OCI-LY1 (cell line): ENCODE results near the gene SP8.

Source experiments
- H2AFZ ChIP-seq: fragments of 200-600 bp; sonication (generic), shearing (Covaris generic); 2 replicates; pipeline ENCODE4 v1.6.0; 2014; ENCODE audit warnings: antibody characterized with exemption, mild to moderate bottlenecking, low read length
- H3F3A ChIP-seq: fragments of 200-600 bp; sonication (generic), shearing (Covaris generic); 2 replicates; pipeline ENCODE4 v1.6.0; 2014; ENCODE audit warnings: mild to moderate bottlenecking, antibody characterized with exemption, low read length, moderate library complexity; ENCODE audit not compliant: insufficient read depth
- H3K27ac ChIP-seq: fragments of 200-600 bp; sonication (generic); 2 replicates; pipeline ENCODE4 v1.5.1; 2014; ENCODE audit warnings: low read length, mixed run types, mild to moderate bottlenecking, low read depth; ENCODE audit not compliant: poor library complexity, severe bottlenecking
- H3K27me3 ChIP-seq: fragments of 200-600 bp; sonication (generic); 2 replicates; pipeline ENCODE4 v1.6.0; 2014; ENCODE audit warnings: antibody characterized with exemption, mild to moderate bottlenecking, low read length, moderate library complexity; ENCODE audit not compliant: insufficient read depth
- H3K36me3 ChIP-seq: fragments of 200-600 bp; sonication (generic); 2 replicates; pipeline ENCODE4 v1.6.1; 2014; ENCODE audit warnings: mild to moderate bottlenecking, antibody characterized with exemption, low read length, moderate library complexity, mixed read lengths; ENCODE audit not compliant: insufficient read depth
- H3K4me1 ChIP-seq: fragments of 200-600 bp; sonication (generic); 2 replicates; pipeline ENCODE4 v1.5.1; 2014; ENCODE audit warnings: mild to moderate bottlenecking, low read length, moderate library complexity; ENCODE audit not compliant: insufficient read depth, severe bottlenecking
- H3K4me2 ChIP-seq: fragments of 200-600 bp; sonication (generic), shearing (Covaris generic); 2 replicates; pipeline ENCODE4 v1.6.1; 2014; ENCODE audit warnings: low read length
- H3K4me3 ChIP-seq: fragments of 200-600 bp; sonication (generic); 2 replicates; pipeline ENCODE4 v1.5.1; 2014; ENCODE audit warnings: low read length, low read depth, mild to moderate bottlenecking, mixed read lengths; ENCODE audit not compliant: poor library complexity, severe bottlenecking
- H3K79me2 ChIP-seq: fragments of 200-600 bp; shearing (Covaris generic); 2 replicates; pipeline ENCODE4 v1.6.1; 2016; ENCODE audit warnings: mixed run types, low read length, mixed read lengths; ENCODE audit not compliant: insufficient read depth
- H3K9ac ChIP-seq: fragments of 200-600 bp; sonication (generic), shearing (Covaris generic); 2 replicates; pipeline ENCODE4 v1.6.1; 2014; ENCODE audit warnings: mild to moderate bottlenecking, low read length, mixed read lengths
- H3K9me2 ChIP-seq: fragments of 200-600 bp; sonication (generic), shearing (Covaris generic); 2 replicates; pipeline ENCODE4 v1.6.1; 2014; ENCODE audit warnings: low read depth, mild to moderate bottlenecking, low read length, mixed read lengths
- H3K9me3 ChIP-seq: fragments of 200-600 bp; shearing (Covaris generic); 2 replicates; pipeline ENCODE4 v1.6.1; 2014; ENCODE audit warnings: low read length, mixed read lengths
- H4K20me1 ChIP-seq: fragments of 200-600 bp; sonication (generic), shearing (Covaris generic); 2 replicates; pipeline ENCODE4 v1.6.0; 2016; ENCODE audit warnings: mild to moderate bottlenecking, low read length; ENCODE audit not compliant: insufficient read depth
- EZH2 ChIP-seq: fragments of 200-600 bp; sonication (generic), shearing (Covaris generic); IDR thresholded peaks from 2 replicates; pipeline ENCODE4 v1.8.0; 2017; ENCODE audit warnings: borderline replicate concordance, mixed run types, mild to moderate bottlenecking, antibody characterized with exemption, low read length, moderate library complexity, mixed read lengths
- TF ChIP-seq, protein P1 (sequence below): fragments of 200-600 bp; sonication (generic), shearing (Covaris generic); IDR thresholded peaks from 2 replicates; pipeline ENCODE4 v1.5.1; 2017; ENCODE audit warnings: mild to moderate bottlenecking, antibody characterized with exemption, low read length, moderate library complexity, mixed read lengths

The SP8 gene

DNA sequence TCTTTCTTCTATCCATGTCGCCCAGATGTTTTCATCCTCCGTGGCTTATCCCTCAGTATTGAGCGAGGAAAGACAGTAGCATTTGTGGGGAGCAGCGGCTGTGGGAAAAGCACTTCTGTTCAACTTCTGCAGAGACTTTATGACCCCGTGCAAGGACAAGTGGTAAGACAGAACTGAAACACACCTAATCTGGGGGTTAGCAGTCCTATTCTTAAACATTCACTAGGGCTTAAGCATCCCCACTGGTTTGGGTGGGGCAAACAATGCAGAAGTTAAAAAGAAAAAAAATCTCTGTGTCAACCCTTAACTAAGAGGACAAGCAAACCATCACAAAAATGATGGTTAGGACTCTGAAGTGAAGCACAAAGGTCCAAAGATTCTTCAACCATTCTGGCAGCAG lies 43.8 kb downstream of the SP8 start:
- H3K79me2 ChIP-seq: no peaks in the 10 kb centered on the region
- H3K4me3 ChIP-seq: no peak overlapping the region
- no peaks in the 10 kb centered on the region; the same call in 1 of the 2 replicates for H3K27me3 ChIP-seq
- no peaks in the 10 kb centered on the region for H3K4me1 ChIP-seq
- TF ChIP-seq, protein P1, sequence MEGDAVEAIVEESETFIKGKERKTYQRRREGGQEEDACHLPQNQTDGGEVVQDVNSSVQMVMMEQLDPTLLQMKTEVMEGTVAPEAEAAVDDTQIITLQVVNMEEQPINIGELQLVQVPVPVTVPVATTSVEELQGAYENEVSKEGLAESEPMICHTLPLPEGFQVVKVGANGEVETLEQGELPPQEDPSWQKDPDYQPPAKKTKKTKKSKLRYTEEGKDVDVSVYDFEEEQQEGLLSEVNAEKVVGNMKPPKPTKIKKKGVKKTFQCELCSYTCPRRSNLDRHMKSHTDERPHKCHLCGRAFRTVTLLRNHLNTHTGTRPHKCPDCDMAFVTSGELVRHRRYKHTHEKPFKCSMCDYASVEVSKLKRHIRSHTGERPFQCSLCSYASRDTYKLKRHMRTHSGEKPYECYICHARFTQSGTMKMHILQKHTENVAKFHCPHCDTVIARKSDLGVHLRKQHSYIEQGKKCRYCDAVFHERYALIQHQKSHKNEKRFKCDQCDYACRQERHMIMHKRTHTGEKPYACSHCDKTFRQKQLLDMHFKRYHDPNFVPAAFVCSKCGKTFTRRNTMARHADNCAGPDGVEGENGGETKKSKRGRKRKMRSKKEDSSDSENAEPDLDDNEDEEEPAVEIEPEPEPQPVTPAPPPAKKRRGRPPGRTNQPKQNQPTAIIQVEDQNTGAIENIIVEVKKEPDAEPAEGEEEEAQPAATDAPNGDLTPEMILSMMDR: no peak
- no peaks in the 10 kb centered on the region for H3F3A ChIP-seq
- no peak overlapping the region for H3K27ac ChIP-seq
- no peaks in the 10 kb centered on the region for H3K9me2 ChIP-seq
- H3K9me3 ChIP-seq: no peaks in the 10 kb centered on the region
- H4K20me1 ChIP-seq: no peaks in the 10 kb centered on the region
- no peak overlapping the region for H3K4me2 ChIP-seq
- H2AFZ ChIP-seq: no peak overlapping the region
- no peak overlapping the region for H3K9ac ChIP-seq
- H3K36me3 ChIP-seq: no peaks in the 10 kb centered on the region

DNA sequence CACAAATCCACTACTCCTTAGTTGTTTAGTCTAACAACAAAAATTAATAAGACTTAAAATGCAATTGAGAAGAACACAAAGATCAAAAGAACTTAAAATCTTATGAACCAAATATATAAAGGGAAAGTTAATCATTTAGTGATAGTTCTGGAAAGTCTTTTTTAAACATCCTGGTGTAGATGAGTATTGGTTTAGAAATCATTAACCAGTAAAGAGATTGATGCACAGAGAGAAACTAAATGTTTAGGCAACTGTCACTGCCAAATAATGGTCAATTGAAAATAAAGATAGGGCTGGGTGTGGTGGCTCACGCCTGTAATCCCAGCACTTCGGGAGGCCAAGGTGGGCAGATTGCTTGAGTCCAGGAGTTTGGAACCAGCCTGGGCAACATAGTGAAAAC lies 44.9 kb downstream of the SP8 start:
- no peak overlapping the region for H3K9ac ChIP-seq
- H3K27ac ChIP-seq: no peak overlapping the region
- no peak for TF ChIP-seq EZH2
- TF ChIP-seq, protein P1: no peak
- no peaks in the 10 kb centered on the region; the same call in 1 of the 2 replicates for H3K27me3 ChIP-seq
- H3K36me3 ChIP-seq: no peaks in the 10 kb centered on the region
- H2AFZ ChIP-seq: no peak overlapping the region
- no peaks in the 10 kb centered on the region for H3K4me1 ChIP-seq
- no peaks in the 10 kb centered on the region for H3F3A ChIP-seq
- H3K79me2 ChIP-seq: no peaks in the 10 kb centered on the region
- no peaks in the 10 kb centered on the region for H3K9me2 ChIP-seq
- no peak overlapping the region for H3K4me3 ChIP-seq
- H3K4me2 ChIP-seq: no peak overlapping the region
- H4K20me1 ChIP-seq: no peaks in the 10 kb centered on the region
- no peaks in the 10 kb centered on the region for H3K9me3 ChIP-seq

DNA sequence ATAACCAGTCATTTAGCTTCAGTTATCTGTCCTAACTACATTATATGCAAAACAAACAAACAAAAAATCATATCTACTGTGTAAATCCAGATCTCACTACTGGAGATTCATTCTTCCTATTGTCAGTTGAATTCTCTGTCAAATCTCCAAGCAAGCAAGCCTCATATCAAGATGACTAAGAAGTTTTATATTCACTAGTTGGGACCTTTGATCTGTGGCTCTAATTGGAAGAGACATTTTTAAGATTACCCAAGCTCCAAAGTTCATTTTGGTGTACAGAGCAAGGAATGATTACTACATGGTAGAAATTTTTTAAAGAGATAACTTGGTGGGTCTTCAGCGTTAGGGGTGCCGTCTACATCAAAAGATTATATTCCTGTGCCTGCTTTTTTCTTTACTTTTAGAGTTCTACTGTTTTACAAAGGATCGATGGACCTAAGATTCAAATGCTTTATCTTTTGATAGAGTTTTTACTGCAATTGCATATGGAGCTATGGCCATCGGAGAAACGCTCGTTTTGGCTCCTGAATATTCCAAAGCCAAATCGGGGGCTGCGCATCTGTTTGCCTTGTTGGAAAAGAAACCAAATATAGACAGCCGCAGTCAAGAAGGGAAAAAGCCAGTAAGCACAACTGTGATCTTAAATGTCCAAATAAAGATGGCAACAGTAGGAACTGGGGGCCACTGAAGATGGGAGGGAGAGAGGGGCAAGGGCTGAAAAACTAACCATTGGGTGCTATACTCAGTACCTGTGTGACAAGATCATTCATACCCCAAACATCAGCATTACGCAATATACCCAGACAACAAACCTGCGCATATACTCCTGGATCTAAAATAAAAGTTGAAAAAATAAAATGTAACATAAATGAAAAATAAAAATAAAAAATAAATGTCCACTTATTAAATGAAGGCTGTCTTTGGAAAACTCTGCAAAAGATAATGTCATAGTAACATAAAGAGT lies 47.9 kb downstream of the SP8 start:
- Histone ChIP-seq H3K9me2 (no peaks in the 10 kb centered on the region), H2AFZ (no peak overlapping the region), H4K20me1 (no peaks in the 10 kb centered on the region), H3K4me2 (no peak overlapping the region), H3K9ac (no peak overlapping the region), H3K36me3 (no peaks in the 10 kb centered on the region), H3K79me2 (no peaks in the 10 kb centered on the region), H3K27ac (no peak overlapping the region), H3K4me3 (no peak overlapping the region), H3K9me3 (no peaks in the 10 kb centered on the region), H3K27me3 (no peaks in the 10 kb centered on the region), H3F3A (no peaks in the 10 kb centered on the region), H3K4me1 (no peaks in the 10 kb centered on the region)
- TF ChIP-seq EZH2: no peak
- TF ChIP-seq, protein P1: no peak
